GM12878 (cell line): ENCODE measurements around the gene TLCD3B.

Experiments
- EGR1 ChIP-seq, 2 experiments: IDR thresholded peaks; 1 replicate in 1 of 2; 2 replicates in 1 of 2; pipeline ENCODE4 v1.6.1; 2011 to 2012; ENCODE audit warnings: low read depth in 2 of 2, low read length in 2 of 2, borderline replicate concordance in 1 of 2, mild to moderate bottlenecking in 1 of 2, moderate library complexity in 1 of 2
- ZNF622 ChIP-seq: fragments of 450-650 bp; IDR thresholded peaks from 2 replicates; pipeline ENCODE4 v1.6.1; 2017; ENCODE audit warnings: mild to moderate bottlenecking, inconsistent platforms

- TF ChIP-seq EGR1 (IDR thresholded peaks at IDR 0.05; ENCODE audit: borderline replicate concordance in 1 of 2, low read depth in 2 of 2, low read length in 2 of 2) (no peak), ZNF622 (no peak)
Measured at GRCh38 chr16:30068750-30069610, 37.9 kb upstream of the TLCD3B start.
